Neutrophil (primary cell): ENCODE data around the gene ANKDD1B.

Source experiments
- H3K27ac ChIP-seq: fragments of 200-600 bp; sonication (generic); 2 replicates; pipeline ENCODE4 v1.5.1; 2016; ENCODE audit warnings: mild to moderate bottlenecking, moderate library complexity
- H3K27me3 ChIP-seq: fragments of 200-600 bp; sonication (generic); 2 replicates; pipeline ENCODE4 v1.6.0; 2016; ENCODE audit warnings: mild to moderate bottlenecking
- H3K36me3 ChIP-seq: fragments of 200-600 bp; sonication (generic); 2 replicates; pipeline ENCODE4 v1.5.1; 2017
- H3K4me1 ChIP-seq, 2 experiments: fragments of 200-600 bp in 1 of 2; sonication (generic) in 1 of 2; 1 replicate in 1 of 2; 2 replicates in 1 of 2; pipeline versions ENCODE4 v1.5.1 to v1.6.1; 2013 to 2016; ENCODE audit warnings: low read depth in 1 of 2, low read length in 1 of 2, mild to moderate bottlenecking in 1 of 2, moderate library complexity in 1 of 2; ENCODE audit not compliant: control insufficient read depth in 1 of 2, insufficient read depth in 1 of 2
- H3K4me3 ChIP-seq, 2 experiments: fragments of 200-600 bp in 1 of 2; sonication (generic) in 1 of 2; 1 replicate in 1 of 2; 2 replicates in 1 of 2; pipeline ENCODE4 v1.5.1; 2013 to 2016; ENCODE audit warnings: low read depth in 1 of 2, low read length in 1 of 2, mild to moderate bottlenecking in 1 of 2, moderate library complexity in 1 of 2
- H3K9me3 ChIP-seq: fragments of 200-600 bp; sonication (generic); 2 replicates; pipeline ENCODE4 v1.5.1; 2016
- CTCF ChIP-seq: fragments of 200-600 bp; sonication (generic); IDR thresholded peaks from 2 replicates; pipeline ENCODE4 v1.5.1; 2016; ENCODE audit warnings: antibody characterized with exemption

The ANKDD1B gene

GRCh38 chr5:75662061-75662460 lies 50.8 kb downstream of the ANKDD1B start:
- Histone ChIP-seq H3K9me3 (no peaks in the 10 kb centered on the region), H3K4me3 (no peak overlapping the region), H3K36me3 (no peaks in the 10 kb centered on the region), H3K4me1 (no peaks in the 10 kb centered on the region), H3K27me3 (no peaks in the 10 kb centered on the region), H3K27ac (no peak overlapping the region)
- no peak for TF ChIP-seq CTCF

GRCh38 chr5:75663579-75664284 lies 52.5 kb downstream of the ANKDD1B start:
- H3K36me3 ChIP-seq, result no peaks in the 10 kb centered on the region
- no peak for TF ChIP-seq CTCF
- H3K27me3 ChIP-seq, result no peaks in the 10 kb centered on the region
- H3K9me3 ChIP-seq, result no peaks in the 10 kb centered on the region
- H3K4me3 ChIP-seq, result no peak overlapping the region
- H3K27ac ChIP-seq, result no peak overlapping the region
- peaks cover under 1 to 2% of the 10 kb centered on the region in 2 experiments for H3K4me1 ChIP-seq

- Histone ChIP-seq H3K4me1 (peaks cover 7 to 12% of the 10 kb centered on the region in 2 experiments), H3K4me3 (no peak overlapping the region), H3K27me3 (no peaks in the 10 kb centered on the region), H3K9me3 (no peaks in the 10 kb centered on the region), H3K36me3 (no peaks in the 10 kb centered on the region), H3K27ac (no peak overlapping the region)
- no peak for TF ChIP-seq CTCF
Observed at GRCh38 chr5:75664979-75665378, 53.7 kb downstream of the ANKDD1B start.

DNA sequence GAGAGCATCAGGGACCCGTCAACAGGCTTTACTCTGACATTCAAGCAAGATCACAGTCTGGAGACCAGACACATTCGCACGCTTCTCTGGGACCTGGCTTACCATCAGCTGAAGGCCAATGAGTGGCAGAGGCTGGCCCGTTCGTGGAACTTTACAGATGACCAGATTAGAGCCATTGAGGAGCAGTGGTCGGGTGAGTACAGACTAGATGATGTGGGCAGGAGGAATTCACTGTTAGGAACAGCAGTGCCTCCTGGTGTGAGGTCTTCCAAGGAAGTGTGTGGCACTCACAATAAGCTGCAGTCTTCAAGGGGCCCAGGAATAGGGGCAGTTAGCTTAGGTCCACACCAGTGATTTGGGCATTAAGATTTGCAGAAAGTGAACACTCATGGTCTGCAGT lies 55.5 kb downstream of the ANKDD1B start:
- TF ChIP-seq CTCF, result no peak
- Histone ChIP-seq H3K4me1 (peaks cover 7 to 12% of the 10 kb centered on the region in 2 experiments), H3K27me3 (no peaks in the 10 kb centered on the region), H3K27ac (no peak overlapping the region), H3K4me3 (no peak overlapping the region), H3K36me3 (peaks cover under 1% of the 10 kb centered on the region), H3K9me3 (no peaks in the 10 kb centered on the region)

GRCh38 chr5:75667586-75667985 lies 56.3 kb downstream of the ANKDD1B start:
- Histone ChIP-seq H3K27ac (no peak overlapping the region), H3K27me3 (no peaks in the 10 kb centered on the region), H3K9me3 (no peaks in the 10 kb centered on the region), H3K36me3 (peaks cover 8% of the 10 kb centered on the region), H3K4me3 (no peak overlapping the region), H3K4me1 (peaks cover 7 to 12% of the 10 kb centered on the region in 2 experiments)
- TF ChIP-seq CTCF, result no peak
